GM21447 (cell line): ENCODE data around the gene VPS18.

ENCODE experiments used
- ATAC-seq: cut with Tn5 transposase; IDR thresholded peaks from one replicate; pipeline ENCODE4 v1.9.1; 2021; ENCODE audit not compliant: unreplicated experiment

The VPS18 gene

DNA sequence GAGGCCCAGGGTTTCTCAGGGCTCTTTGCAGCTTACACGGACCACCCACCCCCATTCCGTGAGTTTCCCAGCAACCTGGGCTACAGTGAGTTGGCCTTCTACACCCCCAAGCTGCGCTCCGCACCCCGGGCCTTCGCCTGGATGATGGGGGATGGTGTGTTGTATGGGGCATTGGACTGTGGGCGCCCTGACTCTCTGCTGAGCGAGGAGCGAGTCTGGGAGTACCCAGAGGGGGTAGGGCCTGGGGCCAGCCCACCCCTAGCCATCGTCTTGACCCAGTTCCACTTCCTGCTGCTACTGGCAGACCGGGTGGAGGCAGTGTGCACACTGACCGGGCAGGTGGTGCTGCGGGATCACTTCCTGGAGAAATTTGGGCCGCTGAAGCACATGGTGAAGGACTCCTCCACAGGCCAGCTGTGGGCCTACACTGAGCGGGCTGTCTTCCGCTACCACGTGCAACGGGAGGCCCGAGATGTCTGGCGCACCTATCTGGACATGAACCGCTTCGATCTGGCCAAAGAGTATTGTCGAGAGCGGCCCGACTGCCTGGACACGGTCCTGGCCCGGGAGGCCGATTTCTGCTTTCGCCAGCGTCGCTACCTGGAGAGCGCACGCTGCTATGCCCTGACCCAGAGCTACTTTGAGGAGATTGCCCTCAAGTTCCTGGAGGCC, 5.4 kb downstream of the VPS18 start:
- ATAC-seq: no peak

DNA sequence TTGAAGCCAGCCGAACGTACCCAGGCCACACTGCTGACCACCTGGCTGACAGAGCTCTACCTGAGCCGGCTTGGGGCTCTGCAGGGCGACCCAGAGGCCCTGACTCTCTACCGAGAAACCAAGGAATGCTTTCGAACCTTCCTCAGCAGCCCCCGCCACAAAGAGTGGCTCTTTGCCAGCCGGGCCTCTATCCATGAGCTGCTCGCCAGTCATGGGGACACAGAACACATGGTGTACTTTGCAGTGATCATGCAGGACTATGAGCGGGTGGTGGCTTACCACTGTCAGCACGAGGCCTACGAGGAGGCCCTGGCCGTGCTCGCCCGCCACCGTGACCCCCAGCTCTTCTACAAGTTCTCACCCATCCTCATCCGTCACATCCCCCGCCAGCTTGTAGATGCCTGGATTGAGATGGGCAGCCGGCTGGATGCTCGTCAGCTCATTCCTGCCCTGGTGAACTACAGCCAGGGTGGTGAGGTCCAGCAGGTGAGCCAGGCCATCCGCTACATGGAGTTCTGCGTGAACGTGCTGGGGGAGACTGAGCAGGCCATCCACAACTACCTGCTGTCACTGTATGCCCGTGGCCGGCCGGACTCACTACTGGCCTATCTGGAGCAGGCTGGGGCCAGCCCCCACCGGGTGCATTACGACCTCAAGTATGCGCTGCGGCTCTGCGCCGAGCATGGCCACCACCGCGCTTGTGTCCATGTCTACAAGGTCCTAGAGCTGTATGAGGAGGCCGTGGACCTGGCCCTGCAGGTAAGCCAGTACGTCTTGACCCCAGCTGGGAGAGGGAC, 6.2 kb downstream of the VPS18 start:
- ATAC-seq: no peak

DNA sequence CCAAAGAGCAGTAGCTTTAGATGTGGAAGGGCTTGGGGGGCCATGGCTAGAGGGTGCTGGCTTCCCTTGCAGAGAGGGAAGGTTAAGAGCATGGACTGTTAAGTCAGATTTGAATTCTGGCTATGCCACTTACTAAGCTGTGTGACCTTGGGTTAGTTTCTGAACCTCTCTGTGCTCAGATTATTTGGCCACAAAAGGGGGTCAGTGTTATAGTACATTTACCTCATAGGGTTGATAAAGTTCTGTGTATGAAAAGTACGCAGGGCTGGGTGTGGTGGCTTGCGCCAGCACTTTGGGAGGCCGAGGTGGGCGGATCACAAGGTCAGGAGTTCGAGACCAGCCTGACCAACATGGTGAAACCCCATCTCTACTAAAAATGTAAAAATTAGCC, 6.8 kb downstream of the VPS18 start:
- no peak for ATAC-seq

DNA sequence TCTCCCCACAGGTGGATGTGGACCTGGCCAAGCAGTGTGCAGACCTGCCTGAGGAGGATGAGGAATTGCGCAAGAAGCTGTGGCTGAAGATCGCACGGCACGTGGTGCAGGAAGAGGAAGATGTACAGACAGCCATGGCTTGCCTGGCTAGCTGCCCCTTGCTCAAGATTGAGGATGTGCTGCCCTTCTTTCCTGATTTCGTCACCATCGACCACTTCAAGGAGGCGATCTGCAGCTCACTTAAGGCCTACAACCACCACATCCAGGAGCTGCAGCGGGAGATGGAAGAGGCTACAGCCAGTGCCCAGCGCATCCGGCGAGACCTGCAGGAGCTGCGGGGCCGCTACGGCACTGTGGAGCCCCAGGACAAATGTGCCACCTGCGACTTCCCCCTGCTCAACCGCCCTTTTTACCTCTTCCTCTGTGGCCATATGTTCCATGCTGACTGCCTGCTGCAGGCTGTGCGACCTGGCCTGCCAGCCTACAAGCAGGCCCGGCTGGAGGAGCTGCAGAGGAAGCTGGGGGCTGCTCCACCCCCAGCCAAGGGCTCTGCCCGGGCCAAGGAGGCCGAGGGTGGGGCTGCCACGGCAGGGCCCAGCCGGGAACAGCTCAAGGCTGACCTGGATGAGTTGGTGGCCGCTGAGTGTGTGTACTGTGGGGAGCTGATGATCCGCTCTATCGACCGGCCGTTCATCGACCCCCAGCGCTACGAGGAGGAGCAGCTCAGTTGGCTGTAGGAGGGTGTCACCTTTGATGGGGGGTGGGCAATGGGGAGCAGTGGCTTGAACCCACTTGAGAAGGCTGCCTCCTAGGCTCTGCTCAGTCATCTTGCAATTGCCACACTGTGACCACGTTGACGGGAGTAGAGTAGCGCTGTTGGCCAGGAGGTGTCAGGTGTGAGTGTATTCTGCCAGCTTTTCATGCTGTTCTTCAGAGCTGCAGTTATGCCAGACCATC, 8.6 kb downstream of the VPS18 start:
- no peak for ATAC-seq

DNA sequence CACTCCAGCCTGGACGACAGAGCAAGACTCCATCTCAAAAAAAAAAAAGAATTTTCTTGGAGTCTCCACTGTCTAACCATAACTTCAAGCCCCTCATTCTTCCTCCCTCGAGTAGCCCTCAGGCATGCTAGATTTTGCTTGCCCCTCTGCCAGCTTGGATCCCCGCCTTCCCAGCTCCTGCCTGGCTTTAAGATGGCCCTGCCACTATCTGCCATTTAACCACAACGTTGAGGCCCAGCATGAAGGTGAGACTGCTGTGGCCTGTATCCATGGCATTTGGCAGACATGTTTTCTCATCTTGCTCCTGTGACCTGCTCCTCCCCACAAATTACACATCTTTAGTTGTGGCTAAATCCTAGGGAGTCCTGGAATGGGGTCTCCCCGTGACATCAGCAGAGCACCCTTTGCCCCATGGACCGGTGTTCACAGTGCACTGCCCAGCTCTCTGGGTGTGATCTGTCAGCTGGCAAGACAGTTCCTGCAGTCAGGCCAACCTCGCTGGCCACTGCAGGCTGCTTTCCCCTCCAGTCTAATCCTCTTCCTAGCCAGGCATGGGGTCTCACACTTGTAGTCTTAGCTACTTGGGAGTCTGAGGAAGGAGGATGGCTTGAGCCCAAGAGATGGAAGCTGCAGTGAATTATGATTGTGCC, 10.4 kb downstream of the VPS18 start:
- no peak for ATAC-seq

DNA sequence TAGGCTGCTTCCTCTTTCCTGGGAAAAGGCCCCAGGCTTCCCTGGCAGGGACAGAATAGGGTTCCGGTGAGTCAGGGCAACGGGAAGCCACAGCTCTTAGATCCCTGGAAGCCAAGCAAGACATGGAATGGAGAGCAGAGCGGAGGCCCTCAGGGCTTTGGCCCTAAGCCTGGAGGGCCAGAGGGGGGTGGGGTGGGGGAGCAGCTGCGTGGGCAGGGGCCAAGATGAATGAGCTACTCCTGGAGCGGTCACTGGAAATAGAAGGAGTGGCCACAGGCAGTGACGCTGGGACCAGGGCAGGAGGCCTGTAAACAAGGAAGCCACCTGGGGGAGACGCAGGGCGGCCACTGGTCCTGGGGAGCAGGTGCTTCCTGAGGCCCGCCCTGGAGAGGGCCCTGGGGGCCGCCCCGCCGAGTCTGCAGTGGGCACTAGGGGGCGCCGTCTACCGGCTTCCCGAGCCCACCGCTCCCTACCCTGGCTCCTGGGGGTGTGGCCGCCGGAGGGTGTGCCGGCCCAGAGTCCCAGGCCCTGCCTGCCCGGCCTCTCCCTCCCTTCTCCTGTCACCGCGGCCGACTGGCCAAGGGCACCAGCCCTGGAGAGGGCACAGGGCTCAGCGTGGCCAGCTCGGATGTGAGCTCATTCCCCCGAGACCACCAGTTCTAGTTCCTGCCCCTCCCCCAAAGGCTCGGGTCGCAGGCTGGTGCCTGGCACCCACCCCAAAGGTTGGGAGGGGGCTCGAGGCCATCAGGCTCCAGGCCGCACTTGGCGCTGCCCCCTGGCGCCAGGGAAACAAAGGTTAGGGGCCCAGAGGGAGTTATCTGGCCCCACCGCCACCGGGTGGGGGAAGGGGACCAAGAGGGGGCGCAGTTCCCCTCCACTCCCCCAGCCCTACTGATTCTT, 12.1 kb downstream of the VPS18 start:
- peak; percentile 66 for ATAC-seq

DNA sequence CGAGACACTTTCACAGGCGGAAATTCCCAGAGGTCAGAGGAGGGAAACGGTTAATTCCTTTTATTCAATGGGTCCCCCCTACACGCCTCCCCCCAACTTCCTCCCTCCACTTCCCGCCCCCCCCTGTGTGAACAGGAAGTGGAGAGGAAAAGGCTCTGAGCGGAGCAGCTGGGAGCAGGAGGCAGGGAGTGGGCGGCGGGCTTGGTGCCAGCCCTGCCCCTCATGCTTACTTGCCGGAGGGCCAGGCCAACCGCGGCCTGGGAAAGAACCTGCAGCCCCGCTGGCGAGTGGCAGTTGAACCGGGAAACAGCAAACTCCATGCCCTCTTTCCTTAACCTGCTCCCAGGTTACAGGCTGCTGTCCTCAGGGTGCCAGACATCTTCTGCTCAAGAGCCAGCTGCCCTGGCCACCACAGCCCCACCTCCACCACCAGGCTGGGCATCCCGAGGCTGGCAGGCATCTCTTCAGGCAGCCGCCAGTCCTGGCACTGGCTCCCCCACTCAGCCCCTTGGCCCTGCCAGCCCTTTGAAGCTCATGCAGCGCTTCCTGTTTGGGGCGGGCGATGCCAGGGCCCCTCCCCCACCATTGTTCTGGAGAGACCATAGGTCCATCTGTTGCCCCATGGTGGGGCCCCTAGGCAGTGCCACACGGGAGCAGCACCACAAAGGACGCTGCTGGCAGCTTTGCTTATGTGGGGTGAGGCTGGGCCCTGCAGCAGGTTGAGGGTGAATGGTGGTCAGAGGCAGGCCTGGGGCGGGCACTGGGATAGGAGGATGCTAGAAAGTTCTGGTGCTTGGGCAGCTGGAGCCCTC, 12.9 kb downstream of the VPS18 start:
- peak; percentile 22 for ATAC-seq

DNA sequence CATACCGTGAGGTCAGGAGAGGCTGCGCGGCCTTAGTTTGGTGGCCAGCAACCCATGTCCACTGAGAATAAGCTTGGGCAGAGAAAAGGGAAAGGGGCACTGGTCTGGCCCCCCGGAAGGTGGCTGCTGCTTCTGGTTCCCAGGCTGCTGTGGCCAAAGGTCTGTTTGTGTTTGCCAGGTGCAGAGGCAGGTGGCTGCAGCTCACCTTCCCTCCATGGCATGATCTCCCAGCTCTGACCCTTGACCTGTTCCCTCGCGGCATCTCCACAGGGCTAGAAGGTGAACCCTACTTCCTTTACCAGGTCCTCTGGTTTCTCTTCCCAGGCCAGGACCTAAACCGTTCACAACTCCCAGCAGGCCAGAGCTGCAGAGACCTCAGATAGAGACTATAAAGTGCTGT, 13.8 kb downstream of the VPS18 start:
- ATAC-seq: no peak

DNA sequence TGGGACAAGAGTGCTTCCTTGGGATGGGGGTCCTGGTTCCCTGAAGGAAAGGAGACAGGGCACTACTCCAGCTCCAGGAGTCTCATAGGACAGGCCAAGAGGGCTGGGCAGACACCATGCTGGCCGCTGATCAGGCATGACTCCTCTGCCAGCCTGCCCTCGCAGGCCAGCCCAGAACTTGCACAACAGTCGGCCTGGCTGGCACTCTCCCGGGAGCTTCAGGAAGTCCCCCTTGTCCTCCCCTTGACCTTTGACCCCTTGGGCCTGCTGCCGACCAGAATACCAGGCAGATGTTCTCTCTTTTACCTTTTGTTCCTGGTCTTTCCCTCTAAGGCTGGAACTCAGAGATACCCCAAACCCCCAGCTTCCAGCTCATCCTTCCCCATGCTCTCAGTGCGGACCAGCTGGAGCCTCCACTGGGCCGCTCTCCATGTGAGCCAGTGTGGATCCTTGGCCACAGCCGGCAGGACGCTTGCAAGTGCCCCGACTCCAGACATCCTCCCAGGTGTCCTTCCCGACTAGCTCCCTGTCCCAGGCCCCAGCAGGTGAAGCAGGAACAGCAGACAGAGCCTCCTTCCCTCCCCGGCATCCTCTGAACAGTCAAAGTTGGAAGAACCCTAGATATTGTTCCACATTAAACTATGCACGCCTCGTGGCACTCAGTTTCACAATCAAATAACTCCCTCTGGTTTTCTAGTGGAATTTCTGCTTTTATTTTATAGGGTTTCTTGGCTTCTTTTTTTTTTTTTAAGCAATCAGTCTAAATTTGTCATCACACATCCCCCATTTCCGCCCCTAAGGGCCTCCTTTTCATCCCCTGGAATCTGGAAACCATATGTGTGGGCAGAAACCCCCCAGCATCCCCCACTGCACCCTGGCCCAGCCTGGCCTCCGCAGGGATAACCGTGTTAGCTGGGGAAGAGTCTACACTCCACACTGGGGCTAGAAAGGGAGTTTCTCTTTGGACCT, 15.7 kb downstream of the VPS18 start:
- ATAC-seq: no peak

DNA sequence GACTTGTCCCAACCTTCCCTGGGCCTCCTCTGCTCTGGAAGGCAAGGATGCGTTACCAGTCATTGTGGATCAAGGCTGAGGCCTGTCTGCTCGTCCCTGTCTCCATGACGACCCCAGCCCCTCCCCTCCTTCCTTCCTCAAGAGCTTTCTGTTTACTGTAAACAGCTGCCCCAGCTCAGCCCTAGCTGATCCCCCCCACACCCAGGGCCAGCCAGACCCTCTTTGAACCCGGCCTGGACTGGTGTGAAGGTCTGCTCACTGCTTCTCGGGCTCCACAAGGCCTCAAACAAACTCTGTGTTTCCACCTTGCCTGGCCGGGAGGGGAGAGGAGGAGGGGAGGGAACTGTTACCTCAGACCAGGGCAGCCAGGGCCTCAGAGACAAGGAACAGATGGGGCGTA, 16.9 kb downstream of the VPS18 start:
- no peak for ATAC-seq

DNA sequence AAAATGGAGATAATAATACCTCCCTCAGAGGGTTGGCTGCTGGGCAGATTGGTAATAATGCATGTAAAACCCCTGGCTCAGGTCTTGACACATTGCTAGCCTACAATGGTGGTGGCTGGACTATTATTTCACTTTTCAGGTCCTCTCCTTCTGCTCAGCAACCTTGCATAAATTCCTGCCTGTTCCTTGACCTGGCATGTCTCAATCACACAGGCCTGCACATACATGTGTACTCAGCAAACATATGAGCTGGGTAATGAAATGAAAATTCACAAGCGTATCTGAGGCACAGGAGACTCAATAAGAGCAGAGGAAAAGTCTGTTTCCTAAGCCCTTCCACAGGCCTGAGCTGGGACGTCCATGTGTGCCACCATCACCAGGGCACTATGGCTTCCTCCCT, 17.4 kb downstream of the VPS18 start:
- ATAC-seq: no peak

DNA sequence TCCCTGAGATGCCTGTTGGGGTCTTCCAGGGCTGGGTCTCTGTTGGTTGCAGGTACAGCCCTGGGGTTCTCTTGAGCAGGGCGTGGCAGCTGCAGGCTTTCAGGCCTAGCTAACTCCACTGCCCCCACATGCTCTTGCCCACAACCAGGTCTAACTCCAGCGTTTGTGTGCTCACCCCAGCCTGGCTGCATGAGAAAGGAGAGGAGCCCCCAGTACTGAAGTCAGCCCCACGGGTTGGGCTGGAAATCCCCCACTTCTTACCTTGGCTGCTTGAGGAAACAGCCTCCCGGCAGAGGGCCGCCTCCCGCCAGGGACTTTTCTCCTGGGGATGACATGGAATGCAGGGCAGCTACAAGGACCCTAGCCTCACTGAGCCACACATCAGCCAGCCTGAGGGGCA, 18.2 kb downstream of the VPS18 start:
- no peak for ATAC-seq

DNA sequence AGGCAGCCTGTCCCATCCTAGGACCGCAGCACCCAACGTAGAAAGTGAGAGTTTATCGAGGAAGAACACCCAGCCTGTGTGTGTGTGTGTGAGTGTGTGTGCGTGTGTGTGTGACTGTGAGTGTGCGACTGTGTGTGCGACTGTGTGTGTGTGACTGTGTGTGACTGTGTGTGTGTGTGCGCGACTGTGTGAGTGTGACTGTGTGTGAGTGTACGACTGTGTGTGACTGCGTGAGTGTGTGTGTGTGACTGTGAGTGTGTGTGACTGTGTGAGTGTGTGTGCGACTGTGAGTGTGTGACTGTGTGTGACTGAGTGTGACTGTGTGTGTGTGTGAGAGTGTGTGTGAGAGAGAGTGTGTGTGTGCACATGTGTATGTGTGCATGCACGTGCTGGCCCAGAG, 19.8 kb downstream of the VPS18 start:
- ATAC-seq: no peak

DNA sequence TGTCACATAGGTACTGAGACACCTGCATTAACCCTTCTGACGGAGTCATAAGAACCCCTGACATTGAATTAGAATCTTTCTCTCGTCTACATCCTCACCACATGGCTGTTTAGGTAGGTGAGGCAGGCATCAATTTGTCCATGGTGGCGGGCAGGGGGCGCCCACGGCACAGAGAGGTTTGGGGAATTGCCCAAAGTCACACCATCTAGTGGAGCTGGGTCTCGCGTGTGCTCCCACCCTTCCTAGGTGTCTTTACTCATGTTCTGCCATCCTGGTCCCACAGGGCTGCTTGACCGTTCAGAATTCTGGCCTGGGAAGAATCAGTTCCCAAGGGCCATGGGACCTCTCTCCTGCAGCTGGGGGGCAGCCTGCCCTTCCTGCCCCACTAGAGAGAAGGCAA, 20.2 kb downstream of the VPS18 start:
- no peak for ATAC-seq

DNA sequence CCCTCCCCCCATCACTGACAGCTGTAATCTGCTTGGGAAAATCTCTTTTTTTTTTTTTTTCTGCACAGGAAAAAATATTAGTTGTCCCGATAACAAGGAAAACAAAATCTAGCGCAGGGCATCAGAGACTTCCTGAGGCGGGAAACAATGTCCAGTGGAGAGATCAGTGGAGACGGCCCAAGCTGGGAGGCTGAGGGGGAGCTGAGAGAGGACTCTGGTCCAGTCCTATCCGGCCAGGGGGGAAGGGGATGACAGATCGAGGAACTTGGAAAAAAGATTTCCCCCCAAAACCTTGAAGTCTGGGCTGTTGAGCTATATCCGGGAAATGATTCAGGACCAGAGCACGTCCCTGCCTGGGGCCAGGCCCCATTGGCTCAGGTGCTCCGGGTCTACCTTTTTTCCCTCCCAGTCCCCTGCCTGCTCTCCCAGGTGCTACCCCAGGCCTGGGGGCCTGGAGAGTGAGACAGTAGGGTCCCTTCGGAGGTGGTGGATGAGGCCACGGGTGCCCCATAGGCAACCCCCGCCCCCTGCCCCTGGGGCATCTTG, 20.9 kb downstream of the VPS18 start:
- no peak for ATAC-seq

DNA sequence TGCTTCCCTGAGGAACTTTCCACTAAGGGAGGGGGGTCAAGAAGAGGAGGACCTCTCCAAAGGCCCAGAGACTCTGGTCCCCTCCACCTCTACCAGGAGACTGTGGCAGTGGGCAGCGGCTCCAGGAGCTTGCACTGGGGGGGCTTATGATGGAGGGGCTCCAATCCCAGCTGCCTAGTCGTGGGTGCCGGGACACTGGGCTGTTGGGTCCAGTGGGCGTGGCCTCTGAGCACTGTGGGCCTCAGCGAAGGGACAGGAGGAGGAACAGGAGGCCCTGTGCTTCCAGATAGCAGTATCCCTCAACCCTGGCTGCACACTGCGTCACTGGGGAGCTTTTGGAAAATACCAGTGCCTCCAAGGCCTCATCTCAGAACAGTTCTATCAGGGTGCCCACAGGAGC, 21.4 kb downstream of the VPS18 start:
- ATAC-seq: no peak

DNA sequence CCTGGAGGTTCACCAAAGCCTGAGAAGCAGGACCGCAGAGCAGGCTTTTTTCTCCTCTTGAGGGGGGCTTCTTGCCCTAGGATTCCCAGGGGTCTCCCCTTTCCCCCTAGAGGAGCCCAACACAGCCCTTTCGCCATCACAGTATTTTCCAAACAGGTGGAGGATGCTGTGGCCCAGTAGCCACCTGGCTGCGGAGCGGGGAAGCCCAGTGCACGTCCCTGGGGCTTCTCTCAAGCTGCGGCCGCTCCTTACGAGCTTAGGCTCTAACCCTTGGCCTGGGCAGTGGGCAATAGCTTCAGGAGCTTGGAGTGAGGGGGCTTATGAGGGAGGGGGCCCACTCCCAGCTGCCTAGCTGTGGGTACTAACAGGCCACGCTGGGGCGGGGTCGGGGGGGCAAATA, 23.3 kb downstream of the VPS18 start:
- ATAC-seq: no peak
